Activated CD8-positive, alpha-beta memory T cell treated with anti-CD3 and anti-CD28 coated beads, Interleukin-2, amount 10 ng/mL, durations not matched to agents 7 days and 5 days (primary cell): ENCODE measurements around the gene IDH3G. TPM values are rescaled to one million over a fixed set of nuclear protein-coding genes. Genes with fewer than 3 reads are reported as not detected.

Experiments
- ATAC-seq: fragments of 150-1000 bp; cut with Tn5 transposase; one replicate; pipeline ENCODE4 v1.10.0; 2021; ENCODE audit warnings: moderate library complexity
- CTCF ChIA-PET: fragments of 350-600 bp; sonication (Branson Sonifier 250); formaldehyde crosslinking; loops from one replicate; lab custom pipeline; 2021; ENCODE audit warnings: antibody characterized with exemption; lab: Charles Lee
- DNase-seq: peaks from one replicate; pipeline ENCODE4 v3.0.0-alpha.2; 2020
- H3K27ac Mint-ChIP-seq: one replicate; pipeline ENCODE4 v1.8.0; 2021; ENCODE audit warnings: mild to moderate bottlenecking, mixed read lengths
- H3K27me3 Mint-ChIP-seq: one replicate; pipeline ENCODE4 v1.8.0; 2021; ENCODE audit warnings: mixed read lengths
- H3K36me3 Mint-ChIP-seq: one replicate; pipeline ENCODE4 v1.8.0; 2021; ENCODE audit warnings: mild to moderate bottlenecking, mixed read lengths
- H3K4me1 Mint-ChIP-seq: one replicate; pipeline ENCODE4 v1.8.0; 2021; ENCODE audit warnings: mixed read lengths
- H3K4me3 Mint-ChIP-seq: one replicate; pipeline ENCODE4 v1.8.0; 2021; ENCODE audit warnings: mild to moderate bottlenecking, moderate library complexity, mixed read lengths
- H3K9me3 Mint-ChIP-seq: one replicate; pipeline ENCODE4 v1.8.0; 2022; ENCODE audit warnings: low read depth, mixed read lengths
- total RNA-seq, 2 experiments: library from RNA; stranded (reverse); gene quantifications; one replicate each; pipeline ENCODE4 v1.2.3, GENCODE V29; 2021

IDH3G gene
- total RNA-seq, 2 experiments from 2014 or later: 69.4 to 72.0 TPM

- ATAC-seq: no peak
- CTCF ChIA-PET: no interaction called here
- DNase-seq: no peak
- H3K9me3 Mint-ChIP-seq: no peaks in the 10 kb centered on the region
- no peaks in the 10 kb centered on the region for H3K27me3 Mint-ChIP-seq
- H3K4me1 Mint-ChIP-seq: peaks cover 17% of the 10 kb centered on the region
- no peak overlapping the region for H3K4me3 Mint-ChIP-seq
- H3K36me3 Mint-ChIP-seq: peaks cover 10% of the 10 kb centered on the region
- no peak overlapping the region for H3K27ac Mint-ChIP-seq
Observed at GRCh38 chrX:153792368-153792767, 1.8 kb downstream of the IDH3G start.

DNA sequence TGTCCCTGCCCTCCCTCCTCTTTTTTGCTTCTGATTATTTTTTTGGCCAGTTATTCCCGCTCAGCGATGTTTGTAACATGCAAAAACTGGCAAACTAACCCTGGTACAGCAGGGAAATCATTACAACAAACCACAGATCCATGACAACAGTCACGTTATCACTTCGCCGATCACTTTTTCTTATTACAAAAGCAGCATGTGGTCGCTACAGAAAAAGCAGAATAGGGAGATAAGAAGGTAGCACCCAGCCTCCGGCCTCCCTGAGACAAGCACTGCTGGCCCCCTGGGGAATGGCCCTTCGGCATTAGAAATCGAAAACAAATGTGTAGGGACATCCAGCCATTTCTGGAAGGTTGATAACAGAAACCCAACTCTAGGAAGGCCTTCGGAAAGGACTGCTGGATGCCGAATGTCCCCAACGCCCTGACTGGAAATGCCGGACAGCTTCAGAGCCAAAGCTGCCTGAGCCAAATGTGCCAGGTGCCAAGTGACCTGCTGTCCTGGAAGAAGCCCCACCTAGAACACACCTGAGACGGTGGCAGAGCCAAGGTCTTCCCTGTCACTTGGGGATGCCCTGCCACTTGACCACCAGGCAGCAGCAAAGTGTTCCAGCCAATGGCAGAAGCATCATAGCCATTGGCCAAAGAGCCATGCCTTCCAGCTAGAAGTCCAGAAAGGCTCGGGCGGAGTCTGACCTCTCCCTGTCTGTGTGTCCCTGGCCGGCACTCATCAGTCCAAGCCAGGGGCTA lies 2.9 kb downstream of the IDH3G start:
- Mint-ChIP-seq H3K9me3 (no peaks in the 10 kb centered on the region), H3K27me3 (no peaks in the 10 kb centered on the region), H3K4me1 (peaks cover 11% of the 10 kb centered on the region), H3K4me3 (no peak overlapping the region), H3K36me3 (peaks cover 3% of the 10 kb centered on the region), H3K27ac (no peak overlapping the region)
- DNase-seq (no peak), ATAC-seq (no peak)
- CTCF ChIA-PET: no interaction called here

- Mint-ChIP-seq H3K27me3 (no peaks in the 10 kb centered on the region), H3K9me3 (no peaks in the 10 kb centered on the region), H3K4me3 (no peak overlapping the region), H3K36me3 (peaks cover 3% of the 10 kb centered on the region), H3K4me1 (peaks cover 6% of the 10 kb centered on the region), H3K27ac (no peak overlapping the region)
- no peak for ATAC-seq
- CTCF ChIA-PET: no interaction called here
- no peak for DNase-seq
Observed at GRCh38 chrX:153789654-153790053, 4.5 kb downstream of the IDH3G start.

- no peak for ATAC-seq
- H3K9me3 Mint-ChIP-seq: no peaks in the 10 kb centered on the region
- H3K4me1 Mint-ChIP-seq: no peaks in the 10 kb centered on the region
- no peak overlapping the region for H3K27ac Mint-ChIP-seq
- peaks cover 2% of the 10 kb centered on the region for H3K36me3 Mint-ChIP-seq
- CTCF ChIA-PET: no interaction called here
- H3K27me3 Mint-ChIP-seq: no peaks in the 10 kb centered on the region
- H3K4me3 Mint-ChIP-seq: no peak overlapping the region
- no peak for DNase-seq
Observed at GRCh38 chrX:153786669-153787068, 7.5 kb downstream of the IDH3G start.

DNA sequence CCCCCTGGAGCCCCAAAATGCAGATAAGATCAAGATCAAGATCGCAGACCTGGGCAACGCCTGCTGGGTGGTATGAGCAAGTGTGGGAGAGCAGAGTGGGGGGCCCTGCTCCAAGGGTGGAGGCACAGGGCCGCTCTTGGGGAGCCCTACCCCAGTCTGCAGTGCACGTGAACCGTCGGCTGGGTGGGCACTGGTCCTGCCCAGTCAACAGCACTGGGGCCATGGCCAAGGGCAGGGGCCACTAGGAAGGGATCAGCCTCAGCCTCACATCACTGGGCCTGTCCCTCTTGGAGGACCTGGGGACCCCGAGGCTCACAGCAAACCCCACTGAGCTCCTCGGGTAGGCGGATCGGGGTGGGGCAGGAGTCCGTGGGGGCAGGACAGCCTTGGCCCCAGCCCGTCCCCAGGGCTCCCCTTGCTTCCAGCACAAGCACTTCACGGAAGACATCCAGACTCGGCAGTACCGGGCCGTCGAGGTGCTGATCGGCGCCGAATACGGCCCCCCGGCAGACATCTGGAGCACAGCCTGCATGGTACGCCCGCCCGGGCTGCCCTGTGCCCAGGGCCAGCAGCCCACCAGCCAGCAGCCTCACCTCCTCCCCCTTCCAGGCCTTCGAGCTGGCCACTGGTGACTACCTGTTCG lies 9.7 kb downstream of the IDH3G start:
- Mint-ChIP-seq H3K4me1 (no peaks in the 10 kb centered on the region), H3K27ac (no peak overlapping the region), H3K4me3 (no peak overlapping the region), H3K36me3 (peaks cover 2% of the 10 kb centered on the region), H3K9me3 (no peaks in the 10 kb centered on the region), H3K27me3 (peaks cover 8% of the 10 kb centered on the region)
- DNase-seq: no peak
- CTCF ChIA-PET: no interaction called here
- ATAC-seq: no peak

- CTCF ChIA-PET: no interaction called here
- H3K27ac Mint-ChIP-seq: no peak overlapping the region
Observed at GRCh38 chrX:153783378-153784013, 10.7 kb downstream of the IDH3G start.

GRCh38 chrX:153782871-153783270 lies 11.3 kb downstream of the IDH3G start:
- Mint-ChIP-seq H3K9me3 (no peaks in the 10 kb centered on the region), H3K4me1 (no peaks in the 10 kb centered on the region), H3K36me3 (peaks cover 2% of the 10 kb centered on the region), H3K27me3 (peaks cover 8% of the 10 kb centered on the region), H3K27ac (no peak overlapping the region), H3K4me3 (no peak overlapping the region)
- ATAC-seq (no peak), DNase-seq (no peak)
- CTCF ChIA-PET: no interaction called here

More at GRCh38 chrX:153783378-153784013, 10.7 kb downstream of the IDH3G start:
- Mint-ChIP-seq H3K27me3 (peaks cover 8% of the 10 kb centered on the region), H3K4me1 (no peaks in the 10 kb centered on the region), H3K4me3 (no peak overlapping the region), H3K36me3 (peaks cover 2% of the 10 kb centered on the region), H3K9me3 (no peaks in the 10 kb centered on the region)
- no peak for DNase-seq
- ATAC-seq: no peak

DNA sequence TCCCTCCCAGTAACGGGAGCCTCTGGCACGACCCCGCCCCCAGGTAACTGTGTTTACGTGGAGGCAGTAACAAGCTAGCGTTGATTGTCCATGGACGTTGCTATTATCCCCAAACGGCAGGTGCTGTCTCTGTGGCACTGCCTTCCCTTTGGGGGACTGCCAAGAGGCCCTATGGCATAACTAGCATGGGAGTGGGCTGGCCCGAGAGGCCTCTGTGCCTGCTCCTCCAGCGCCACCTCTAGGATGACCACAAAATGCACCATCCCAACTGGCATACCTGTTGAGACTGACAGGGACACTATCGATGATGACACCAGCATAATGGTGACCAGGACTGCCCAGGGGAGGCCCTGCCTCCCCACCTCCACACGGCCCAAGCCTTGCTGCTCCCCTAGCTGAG lies 11.9 kb downstream of the IDH3G start:
- Mint-ChIP-seq H3K27ac (no peak overlapping the region), H3K9me3 (no peaks in the 10 kb centered on the region), H3K4me3 (no peak overlapping the region), H3K27me3 (peaks cover 8% of the 10 kb centered on the region), H3K4me1 (no peaks in the 10 kb centered on the region), H3K36me3 (peaks cover 2% of the 10 kb centered on the region)
- ATAC-seq (no peak), DNase-seq (no peak)
- CTCF ChIA-PET: no interaction called here

GRCh38 chrX:153781428-153782047 lies 12.6 kb downstream of the IDH3G start:
- Mint-ChIP-seq H3K9me3 (no peaks in the 10 kb centered on the region), H3K27me3 (peaks cover 8% of the 10 kb centered on the region), H3K27ac (no peak overlapping the region), H3K4me1 (no peaks in the 10 kb centered on the region), H3K4me3 (no peak overlapping the region), H3K36me3 (peaks cover 2% of the 10 kb centered on the region)
- ATAC-seq (no peak), DNase-seq (no peak)
- CTCF ChIA-PET: interaction anchor here (0.9 kb wide), 1 partner anchor 18 kb away, joined by 3 read pairs; no protein-coding TSS in a partner anchor

GRCh38 chrX:153780678-153781427 lies 13.3 kb downstream of the IDH3G start, which contains the start of gene SRPK3:
TSS of gene SRPK3 (plus strand) at chrX:153781041. CDS start at chrX:153781087, 46 bp downstream.
- no peaks in the 10 kb centered on the region for H3K9me3 Mint-ChIP-seq
- no peak within 1 kb of the TSS for H3K27ac Mint-ChIP-seq
- no peaks in the 10 kb centered on the region for H3K4me1 Mint-ChIP-seq
- DNase-seq: no peak
- ATAC-seq: no peak
- CTCF ChIA-PET: interaction anchor here (0.9 kb wide), 1 partner anchor 17 kb away, joined by 3 read pairs; no protein-coding TSS in a partner anchor
- peaks cover 2% of the 10 kb centered on the region for H3K36me3 Mint-ChIP-seq
- H3K4me3 Mint-ChIP-seq: no peak within 1 kb of the TSS
- H3K27me3 Mint-ChIP-seq: peaks cover 8% of the 10 kb centered on the region

GRCh38 chrX:153779891-153780677 lies 14.1 kb downstream of the IDH3G start:
- H3K9me3 Mint-ChIP-seq: no peaks in the 10 kb centered on the region
- H3K27ac Mint-ChIP-seq: no peak overlapping the region
- H3K27me3 Mint-ChIP-seq: peaks cover 8% of the 10 kb centered on the region
- ATAC-seq: no peak
- DNase-seq: no peak
- CTCF ChIA-PET: interaction anchor here (0.6 kb wide), 1 partner anchor 225 kb away, joined by 3 read pairs; no protein-coding TSS in a partner anchor
- no peaks in the 10 kb centered on the region for H3K4me1 Mint-ChIP-seq
- no peak overlapping the region for H3K4me3 Mint-ChIP-seq
- H3K36me3 Mint-ChIP-seq: no peaks in the 10 kb centered on the region

DNA sequence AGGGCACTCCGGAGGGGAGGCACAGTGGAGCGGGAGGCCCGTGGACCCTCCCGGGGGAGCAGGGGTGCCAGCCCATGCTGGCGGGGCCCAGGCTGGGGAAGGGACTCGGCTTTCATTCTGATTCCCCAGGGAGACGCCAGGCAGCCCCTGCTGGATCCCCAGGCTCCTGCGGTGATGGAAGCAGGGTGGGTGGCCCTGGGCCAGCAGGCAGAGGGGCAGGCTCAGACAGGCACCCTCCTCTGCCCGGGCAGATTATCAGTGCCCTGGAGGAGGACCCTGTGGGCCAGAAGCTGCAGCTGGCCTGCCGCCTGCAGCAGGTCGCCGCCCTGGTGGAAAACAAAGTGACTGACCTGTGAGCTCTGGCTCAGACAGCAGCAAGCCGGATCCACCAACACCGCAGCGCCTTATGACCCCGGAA lies 15.5 kb downstream of the IDH3G start:
- Mint-ChIP-seq H3K9me3 (no peaks in the 10 kb centered on the region), H3K27ac (no peak overlapping the region), H3K4me3 (no peak overlapping the region), H3K36me3 (no peaks in the 10 kb centered on the region), H3K4me1 (no peaks in the 10 kb centered on the region), H3K27me3 (peaks cover 8% of the 10 kb centered on the region)
- DNase-seq (no peak), ATAC-seq (no peak)
- CTCF ChIA-PET: interaction anchor here (2.2 kb wide), 1 partner anchor 16 kb away, joined by 9 read pairs; the partner anchor contains the start of genes IDH3G and SSR4
